Measurements from ENCODE around the gene SLC39A6. TPM values are rescaled to one million over a fixed set of nuclear protein-coding genes. Genes with fewer than 3 reads are reported as not detected.
"Not testable (repeated sequence)": the region's sequence is repeated elsewhere in the genome, so short reads cannot be mapped to it uniquely, and the experiment has no call there.

Gene SLC39A6
- total RNA-seq, 2 donors from 2014 or later = 25.7 to 34.1 TPM

DNA sequence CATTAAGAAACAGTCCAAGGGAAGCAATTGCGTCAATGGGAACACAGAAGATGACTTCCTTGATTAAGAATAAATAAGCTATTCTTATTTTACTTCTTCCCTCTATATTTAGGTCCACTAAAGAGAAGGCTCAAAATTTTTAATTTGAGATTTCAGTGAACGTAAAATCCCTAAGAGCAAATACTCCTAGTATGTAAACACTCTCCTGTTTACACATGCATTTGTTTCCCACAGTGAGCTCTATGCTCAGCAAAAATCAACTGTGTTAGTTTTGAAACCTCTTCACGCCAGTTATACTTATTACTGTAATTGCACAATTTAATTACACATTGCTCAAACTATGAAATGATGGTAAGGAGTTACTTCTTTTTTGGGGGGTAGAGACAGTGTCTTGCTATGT lies 8.8 kb downstream of the SLC39A6 start:
- Mint-ChIP-seq H3K4me1 (no peaks in the 10 kb centered on the region), H3K27me3 (ENCODE audit: insufficient read depth) (no peaks in the 10 kb centered on the region), H3K27ac (no peak overlapping the region), H3K36me3 (ENCODE audit: low read depth) (peaks cover 71% of the 10 kb centered on the region), H3K9me3 (no peaks in the 10 kb centered on the region), H3K4me3 (no peak overlapping the region)
- peaks cover 73% of the 10 kb centered on the region for H3K36me3 ChIP-seq (ENCODE audit: control insufficient read depth, insufficient read depth, low read length)
- H3K27ac ChIP-seq (ENCODE audit: low read depth, low read length) = no peak overlapping the region
- DNase-seq = no peak
- 90 to 96% methylated on average over 2 to 3 of the region's 3 CpGs for WGBS, 2 experiments (ENCODE audit: insufficient coverage in 1 of 2, insufficient read length in 1 of 2)
- no peak for TF ChIP-seq CTCF (conservative IDR thresholded peaks at IDR 0.05)
- H3K9ac ChIP-seq (ENCODE audit: extremely low read depth, low read length, poor library complexity, severe bottlenecking) = no peak overlapping the region
- H3K4me1 ChIP-seq (ENCODE audit: control insufficient read depth, insufficient read depth, low read length) = no peaks in the 10 kb centered on the region
- no peaks in the 10 kb centered on the region for H3K27me3 ChIP-seq (ENCODE audit: control insufficient read depth, insufficient read depth, low read length, poor library complexity, severe bottlenecking)
- H3K9me3 ChIP-seq (ENCODE audit: control insufficient read depth, low read length) = no peaks in the 10 kb centered on the region
- H3K4me3 ChIP-seq (ENCODE audit: low read length) = no peak overlapping the region

DNA sequence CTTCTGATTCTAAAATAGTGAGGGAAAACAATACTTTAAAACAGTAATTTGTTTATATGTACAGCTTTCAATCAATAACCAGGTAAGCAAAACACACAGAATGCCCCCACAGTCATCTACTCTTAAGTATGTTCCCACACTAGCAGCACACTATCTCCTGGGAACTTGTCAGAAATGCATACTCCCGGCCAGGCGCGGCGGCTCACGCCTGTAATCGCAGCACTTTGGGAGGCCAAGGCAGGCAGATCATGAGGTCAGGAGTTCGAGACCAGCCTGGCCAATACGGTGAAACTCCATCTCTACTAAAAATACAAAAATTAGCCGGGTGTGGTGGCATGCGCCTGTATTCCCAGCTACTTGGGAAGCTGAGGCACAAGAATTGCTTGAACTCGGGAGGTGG lies 12.4 kb downstream of the SLC39A6 start:
- H3K9me3 Mint-ChIP-seq; H3K27me3 ChIP-seq (ENCODE audit: control insufficient read depth, insufficient read depth, low read length, poor library complexity, severe bottlenecking); H3K27me3 Mint-ChIP-seq (ENCODE audit: insufficient read depth); H3K9me3 ChIP-seq (ENCODE audit: control insufficient read depth, low read length); H3K9ac ChIP-seq (ENCODE audit: extremely low read depth, low read length, poor library complexity, severe bottlenecking); DNase-seq; H3K27ac ChIP-seq (ENCODE audit: low read depth, low read length); H3K4me1 Mint-ChIP-seq; H3K4me3 Mint-ChIP-seq; H3K4me1 ChIP-seq (ENCODE audit: control insufficient read depth, insufficient read depth, low read length); H3K27ac Mint-ChIP-seq; H3K4me3 ChIP-seq (ENCODE audit: low read length): not testable (repeated sequence)
- H3K36me3 ChIP-seq (ENCODE audit: control insufficient read depth, insufficient read depth, low read length) = peaks cover 72% of the 10 kb centered on the region
- peaks cover 82% of the 10 kb centered on the region for H3K36me3 Mint-ChIP-seq (ENCODE audit: low read depth)
- WGBS, 2 experiments (ENCODE audit: insufficient coverage in 1 of 2, insufficient read length in 1 of 2) = 86 to 91% methylated on average over 10 to 11 of the region's 11 CpGs

- no peak overlapping the region for H3K9ac ChIP-seq (ENCODE audit: extremely low read depth, low read length, poor library complexity, severe bottlenecking)
- DNase-seq = no peak
- Mint-ChIP-seq H3K9me3 (no peaks in the 10 kb centered on the region), H3K4me1 (no peaks in the 10 kb centered on the region), H3K36me3 (ENCODE audit: low read depth) (peaks cover 79% of the 10 kb centered on the region), H3K27ac (no peak overlapping the region), H3K27me3 (ENCODE audit: insufficient read depth) (no peaks in the 10 kb centered on the region), H3K4me3 (no peak overlapping the region)
- H3K9me3 ChIP-seq (ENCODE audit: control insufficient read depth, low read length) = no peaks in the 10 kb centered on the region
- 86 to 91% methylated on average over 1 of the region's 1 CpG for WGBS, 2 experiments (ENCODE audit: insufficient coverage in 1 of 2, insufficient read length in 1 of 2)
- no peaks in the 10 kb centered on the region for H3K4me1 ChIP-seq (ENCODE audit: control insufficient read depth, insufficient read depth, low read length)
- no peak overlapping the region for H3K4me3 ChIP-seq (ENCODE audit: low read length)
- peaks cover 75% of the 10 kb centered on the region for H3K36me3 ChIP-seq (ENCODE audit: control insufficient read depth, insufficient read depth, low read length)
- no peaks in the 10 kb centered on the region for H3K27me3 ChIP-seq (ENCODE audit: control insufficient read depth, insufficient read depth, low read length, poor library complexity, severe bottlenecking)
- no peak overlapping the region for H3K27ac ChIP-seq (ENCODE audit: low read depth, low read length)
- TF ChIP-seq CTCF (conservative IDR thresholded peaks at IDR 0.05) = no peak
Measured at GRCh38 chr18:36114738-36115137, 14.4 kb downstream of the SLC39A6 start.

- DNase-seq = no peak
- no peak overlapping the region for H3K9ac ChIP-seq (ENCODE audit: extremely low read depth, low read length, poor library complexity, severe bottlenecking)
- Mint-ChIP-seq H3K4me3 (no peak overlapping the region), H3K36me3 (ENCODE audit: low read depth) (peaks cover 79% of the 10 kb centered on the region), H3K9me3 (no peaks in the 10 kb centered on the region), H3K4me1 (no peaks in the 10 kb centered on the region), H3K27me3 (ENCODE audit: insufficient read depth) (no peaks in the 10 kb centered on the region), H3K27ac (no peak overlapping the region)
- no peaks in the 10 kb centered on the region for H3K27me3 ChIP-seq (ENCODE audit: control insufficient read depth, insufficient read depth, low read length, poor library complexity, severe bottlenecking)
- WGBS, 2 experiments (ENCODE audit: insufficient coverage in 1 of 2, insufficient read length in 1 of 2) = 95% methylated on average over 4 of the region's 4 CpGs
- H3K4me3 ChIP-seq (ENCODE audit: low read length) = no peak overlapping the region
- no peak overlapping the region for H3K27ac ChIP-seq (ENCODE audit: low read depth, low read length)
- no peak for TF ChIP-seq CTCF (conservative IDR thresholded peaks at IDR 0.05)
- H3K4me1 ChIP-seq (ENCODE audit: control insufficient read depth, insufficient read depth, low read length) = no peaks in the 10 kb centered on the region
- no peaks in the 10 kb centered on the region for H3K9me3 ChIP-seq (ENCODE audit: control insufficient read depth, low read length)
- peaks cover 80% of the 10 kb centered on the region for H3K36me3 ChIP-seq (ENCODE audit: control insufficient read depth, insufficient read depth, low read length)
Measured at GRCh38 chr18:36114251-36114650, 14.9 kb downstream of the SLC39A6 start.
